DOHH2 (cell line): Measurements from ENCODE around the gene GRAMD2B.

Source experiments
- EZH2phosphoT487 ChIP-seq: fragments of 200-600 bp; sonication (generic); IDR thresholded peaks from 2 replicates; pipeline ENCODE4 v1.6.1; 2017; ENCODE audit warnings: borderline replicate concordance, mild to moderate bottlenecking, antibody characterized with exemption, low read length, moderate library complexity, mixed read lengths
- TF ChIP-seq, protein P1 (sequence below): fragments of 200-600 bp; sonication (generic); IDR thresholded peaks from one replicate; pipeline ENCODE4 v1.5.1; 2014; ENCODE audit warnings: antibody characterized with exemption, mild to moderate bottlenecking, low read depth, low read length; ENCODE audit not compliant: poor library complexity, severe bottlenecking

DNA sequence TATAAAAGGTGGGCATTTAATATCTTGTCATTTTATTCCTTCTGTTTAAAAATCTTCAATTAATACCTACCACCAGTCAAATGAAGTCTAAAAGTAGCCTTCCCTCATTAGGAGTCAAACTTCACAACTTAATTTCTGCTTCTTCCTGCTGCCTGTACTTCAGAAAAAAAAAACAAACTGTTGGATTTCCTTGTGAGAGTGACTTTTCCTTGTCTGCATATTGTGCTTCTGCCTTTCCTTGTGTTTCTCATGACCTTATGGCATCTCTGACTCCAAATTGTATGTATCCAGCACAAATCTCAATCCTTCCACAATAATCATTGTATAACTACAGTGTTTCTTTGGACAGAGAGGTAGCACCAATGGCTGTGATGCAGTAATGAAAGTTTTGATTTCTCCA is 32.1 kb downstream of the GRAMD2B start:
- TF ChIP-seq, protein P1, sequence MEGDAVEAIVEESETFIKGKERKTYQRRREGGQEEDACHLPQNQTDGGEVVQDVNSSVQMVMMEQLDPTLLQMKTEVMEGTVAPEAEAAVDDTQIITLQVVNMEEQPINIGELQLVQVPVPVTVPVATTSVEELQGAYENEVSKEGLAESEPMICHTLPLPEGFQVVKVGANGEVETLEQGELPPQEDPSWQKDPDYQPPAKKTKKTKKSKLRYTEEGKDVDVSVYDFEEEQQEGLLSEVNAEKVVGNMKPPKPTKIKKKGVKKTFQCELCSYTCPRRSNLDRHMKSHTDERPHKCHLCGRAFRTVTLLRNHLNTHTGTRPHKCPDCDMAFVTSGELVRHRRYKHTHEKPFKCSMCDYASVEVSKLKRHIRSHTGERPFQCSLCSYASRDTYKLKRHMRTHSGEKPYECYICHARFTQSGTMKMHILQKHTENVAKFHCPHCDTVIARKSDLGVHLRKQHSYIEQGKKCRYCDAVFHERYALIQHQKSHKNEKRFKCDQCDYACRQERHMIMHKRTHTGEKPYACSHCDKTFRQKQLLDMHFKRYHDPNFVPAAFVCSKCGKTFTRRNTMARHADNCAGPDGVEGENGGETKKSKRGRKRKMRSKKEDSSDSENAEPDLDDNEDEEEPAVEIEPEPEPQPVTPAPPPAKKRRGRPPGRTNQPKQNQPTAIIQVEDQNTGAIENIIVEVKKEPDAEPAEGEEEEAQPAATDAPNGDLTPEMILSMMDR: no peak
- no peak for TF ChIP-seq EZH2phosphoT487
